HEK293 (cell line): ENCODE results near the gene LDLRAD4.

Source experiments
- CTCF ChIP-seq: fragments of 450-650 bp; formaldehyde crosslinking; IDR thresholded peaks from 2 replicates; pipeline ENCODE4 v1.5.1; 2016; ENCODE audit warnings: missing biosample characterization, missing genetic modification characterization
- WT1 ChIP-seq: fragments of 450-650 bp; formaldehyde crosslinking; IDR thresholded peaks from 2 replicates; pipeline ENCODE4 v1.5.1; 2016; ENCODE audit warnings: missing biosample characterization, missing genetic modification characterization
- ZBTB11 ChIP-seq: fragments of 450-650 bp; formaldehyde crosslinking; conservative IDR thresholded peaks from 2 replicates; pipeline ENCODE4 v1.5.1; 2016; ENCODE audit warnings: low read depth, missing biosample characterization, missing genetic modification characterization
- ZNF639 ChIP-seq: fragments of 450-650 bp; formaldehyde crosslinking; IDR thresholded peaks from 2 replicates; pipeline ENCODE4 v1.5.1; 2016; ENCODE audit warnings: missing biosample characterization, missing genetic modification characterization

- TF ChIP-seq WT1 (tag by site-specific recombination), result no peak
- TF ChIP-seq CTCF (tag by site-specific recombination), result no peak
- no peak for TF ChIP-seq ZNF639 (tag by site-specific recombination)
- TF ChIP-seq ZBTB11, result no peak
Observed at GRCh38 chr18:13377496-13377895, 158.9 kb downstream of the LDLRAD4 start.
